NCI-H82 treated with DMSO at 0.1 percent for 48 hours (cell line): ENCODE measurements around the gene DNAI4.
"Not testable (repeated sequence)": the region's sequence is repeated elsewhere in the genome, so short reads cannot be mapped to it uniquely, and the experiment has no call there.

Experiments used
- DNase-seq: peaks from one replicate; lab custom pipeline; 2025; ENCODE audit not compliant: unreplicated experiment; lab: John Stamatoyannopoulos, UW

Gene DNAI4

DNA sequence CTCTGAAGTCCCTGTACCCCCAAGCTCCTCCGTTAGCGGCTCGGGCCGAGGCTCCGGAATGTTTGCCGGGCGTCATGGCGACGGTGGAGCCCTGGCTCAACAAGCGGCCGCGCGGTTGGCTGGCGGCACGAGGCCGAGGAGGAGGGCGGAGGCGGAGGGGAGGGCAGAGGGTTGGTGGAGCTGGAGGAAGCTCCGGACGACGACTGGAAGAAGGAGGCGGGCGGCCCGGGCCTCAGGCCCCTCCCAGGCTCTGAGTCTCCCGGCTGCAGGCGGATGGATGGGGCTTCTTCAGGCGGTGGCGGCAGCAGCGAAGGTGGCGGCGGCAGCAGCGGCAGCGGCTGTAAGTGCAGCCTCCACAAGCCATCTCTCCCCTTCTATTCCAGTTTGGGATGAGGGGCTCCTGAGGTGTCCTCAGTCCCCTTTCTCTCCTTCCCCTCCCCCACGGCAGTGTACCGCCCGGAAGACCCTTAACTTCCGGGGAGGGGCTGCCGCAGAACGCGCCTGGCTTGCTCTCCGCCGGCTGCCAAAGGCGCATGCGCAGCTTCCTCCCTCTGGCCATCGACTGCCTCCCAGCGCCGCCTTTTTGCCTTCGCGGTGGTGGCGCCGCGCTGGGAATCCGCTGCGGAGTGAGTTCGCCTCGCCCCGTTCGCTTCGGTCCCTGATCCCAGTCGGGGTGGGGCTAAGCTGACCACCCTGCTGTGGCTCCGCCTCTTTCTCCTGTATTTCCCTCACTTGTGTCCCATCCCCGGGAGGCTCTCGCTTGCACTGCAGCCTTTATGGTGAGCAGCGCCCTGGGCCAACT, at the start of gene DNAI4, which contains the start of gene MIER1:
TSS of gene DNAI4 (minus strand) at position 101 of the 802 bp plus-strand sequence. CDS start at position 76, 25 bp downstream.
TSS of gene MIER1 (plus strand) at position 235 of the 802 bp plus-strand sequence. CDS start at position 274, 39 bp downstream.
- DNase-seq, result peak; percentile 95

DNA sequence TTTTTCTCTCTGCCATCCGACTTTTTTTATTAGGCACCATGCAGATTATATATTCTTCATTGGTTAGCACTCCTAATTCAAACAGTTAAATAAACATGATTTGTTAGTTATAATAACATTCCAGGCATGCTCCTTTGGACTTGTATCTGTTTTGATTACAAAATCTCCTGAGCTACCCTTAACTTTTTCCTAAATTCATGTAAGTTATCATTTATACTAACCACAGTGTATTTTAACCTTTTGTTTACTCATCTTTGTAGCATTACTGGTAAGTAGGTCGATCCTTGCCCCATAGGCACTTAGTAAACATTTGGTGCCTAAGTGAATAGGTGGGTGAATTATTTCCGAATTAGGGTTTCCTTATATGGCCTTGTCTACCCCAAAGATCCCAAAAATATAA, 43.9 kb upstream of the DNAI4 start:
- no peak for DNase-seq

DNA sequence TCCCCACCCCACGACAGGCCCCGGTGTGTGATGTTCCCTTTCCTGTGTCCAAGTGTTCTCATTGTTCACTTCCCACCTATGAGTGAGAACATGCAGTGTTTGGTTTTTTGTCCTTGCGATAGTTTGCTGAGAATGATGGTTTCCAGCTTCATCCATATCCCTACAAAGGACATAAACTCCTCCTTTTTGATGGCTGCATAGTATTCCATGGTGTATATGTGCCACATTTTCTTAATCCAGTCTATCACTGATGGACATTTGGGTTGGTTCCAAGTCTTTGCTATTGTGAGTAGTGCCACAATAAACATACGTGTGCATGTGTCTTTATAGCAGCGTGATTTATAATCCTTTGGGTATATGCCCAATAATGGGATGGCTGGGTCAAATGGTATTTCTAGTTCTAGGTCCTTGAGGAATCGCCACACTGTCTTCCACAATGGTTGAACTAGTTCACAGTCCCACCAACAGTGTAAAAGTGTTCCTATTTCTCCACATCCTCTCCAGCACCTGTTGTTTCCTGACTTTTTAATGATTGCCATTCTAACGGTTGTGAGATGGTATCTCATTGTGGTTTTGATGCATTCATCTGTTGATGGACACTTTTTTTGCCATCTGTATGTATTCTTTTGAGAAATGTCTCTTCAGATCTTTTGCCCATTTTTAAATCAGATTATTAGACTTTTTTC, 41.7 kb upstream of the DNAI4 start:
- not testable (repeated sequence) for DNase-seq

GRCh38 chr1:66957938-66958337, 33.3 kb upstream of the DNAI4 start:
- no peak for DNase-seq

- no peak for DNase-seq
Observed at GRCh38 chr1:66954208-66954607, 29.6 kb upstream of the DNAI4 start.

DNA sequence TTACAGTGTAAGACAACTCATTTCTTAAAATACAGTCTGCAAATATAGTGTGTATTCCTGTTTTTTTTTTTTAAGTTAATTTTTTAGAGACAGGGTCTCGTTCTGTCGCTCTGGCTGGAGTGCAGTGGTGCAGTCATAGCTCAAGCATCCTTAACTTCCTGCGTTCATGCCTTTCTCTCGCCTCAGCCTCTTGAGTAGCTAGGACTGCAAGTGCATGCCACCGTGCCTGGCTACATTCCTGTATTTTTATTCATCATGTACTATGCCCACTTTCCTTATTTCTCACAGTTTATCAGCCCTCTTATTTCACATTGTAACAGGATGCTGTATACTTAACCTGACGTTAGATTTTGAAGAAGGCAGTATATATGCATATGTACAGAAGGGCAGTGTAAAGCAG, 26.9 kb upstream of the DNAI4 start:
- no peak for DNase-seq

DNA sequence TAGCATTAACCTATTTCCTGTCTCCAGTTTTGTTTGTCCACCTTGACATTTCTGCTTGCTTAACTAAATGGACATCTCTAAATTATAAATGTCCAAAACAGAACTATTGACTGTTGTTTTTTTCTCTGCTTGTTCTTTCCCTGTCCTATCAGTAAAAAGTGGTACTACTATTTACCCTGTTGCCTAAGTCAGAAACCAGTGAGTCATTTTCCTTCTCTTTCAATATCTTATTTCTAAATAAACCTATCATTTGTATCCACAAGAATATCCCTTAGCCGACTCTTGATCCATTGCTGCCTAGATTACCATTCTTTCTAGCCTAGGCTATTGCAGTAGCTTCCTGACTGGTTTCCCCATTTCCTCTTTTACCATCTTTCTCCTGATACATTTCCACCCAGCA, 22.6 kb upstream of the DNAI4 start:
- DNase-seq, result no peak

GRCh38 chr1:66945316-66945715, 20.7 kb upstream of the DNAI4 start:
- DNase-seq, result no peak

DNA sequence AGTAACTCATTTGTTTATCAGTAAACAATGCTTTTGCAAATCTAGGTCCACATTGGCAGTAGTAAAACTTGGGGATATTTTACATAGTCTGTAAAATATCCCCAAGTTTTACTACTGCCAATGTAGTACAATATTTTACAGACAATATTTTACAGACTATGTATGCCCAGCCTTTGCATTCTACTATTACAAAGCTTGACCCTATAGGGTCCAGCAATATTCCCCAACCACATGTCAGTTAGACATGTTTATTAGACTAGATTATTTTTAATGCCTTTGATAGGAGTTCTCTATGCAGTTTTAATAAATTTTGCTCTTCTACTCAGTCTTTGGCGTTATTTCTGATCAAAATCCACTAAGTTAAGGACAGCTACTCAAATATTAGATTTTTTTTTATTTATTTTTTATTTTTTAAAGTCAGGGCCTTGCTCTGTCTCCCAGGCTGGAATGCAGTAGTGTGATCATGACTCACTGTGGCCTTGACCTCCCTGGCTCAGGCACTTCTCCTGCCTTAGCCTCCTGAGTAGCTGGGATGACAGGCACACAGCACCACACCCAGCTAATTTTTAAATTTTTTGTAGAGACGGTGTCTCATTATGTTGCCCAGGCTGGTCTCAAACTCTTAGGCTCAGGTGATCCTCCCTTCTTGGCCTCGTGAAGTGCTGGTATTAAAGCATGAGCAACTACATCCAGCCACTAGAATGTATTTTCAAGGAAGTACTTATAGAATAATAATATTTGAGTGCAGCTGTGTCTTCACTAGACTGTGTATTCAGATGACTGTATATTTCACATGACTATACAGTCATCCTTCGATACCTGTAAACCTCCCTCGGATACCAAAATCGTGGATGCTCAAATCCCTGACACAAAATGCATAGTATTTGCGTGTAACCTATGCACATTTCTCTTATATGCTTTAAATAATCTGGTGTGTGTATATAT, 19.9 kb upstream of the DNAI4 start:
- DNase-seq, result no peak

- no peak for DNase-seq
Observed at GRCh38 chr1:66943361-66943969, 18.8 kb upstream of the DNAI4 start.

- DNase-seq, result no peak
Observed at GRCh38 chr1:66940981-66941380, 16.3 kb upstream of the DNAI4 start.

DNA sequence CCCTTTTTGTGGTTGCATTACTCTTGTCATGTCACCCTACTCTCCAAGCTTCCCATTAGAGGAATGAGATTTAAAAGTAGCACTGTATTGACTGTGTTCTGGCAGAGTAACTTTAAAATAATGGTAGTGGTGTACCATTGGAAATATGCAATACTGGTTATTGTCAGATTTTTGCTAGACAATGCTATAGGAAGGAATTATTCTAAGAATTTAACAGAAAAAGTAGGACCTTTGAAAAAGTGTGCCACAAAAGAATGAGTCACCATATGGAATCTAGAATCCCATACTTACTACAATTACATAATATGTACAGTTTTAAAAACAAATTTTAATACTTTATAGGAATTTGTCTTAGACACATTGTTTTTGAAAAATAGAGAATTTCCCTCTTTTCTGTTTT, 14.0 kb upstream of the DNAI4 start:
- no peak for DNase-seq

DNA sequence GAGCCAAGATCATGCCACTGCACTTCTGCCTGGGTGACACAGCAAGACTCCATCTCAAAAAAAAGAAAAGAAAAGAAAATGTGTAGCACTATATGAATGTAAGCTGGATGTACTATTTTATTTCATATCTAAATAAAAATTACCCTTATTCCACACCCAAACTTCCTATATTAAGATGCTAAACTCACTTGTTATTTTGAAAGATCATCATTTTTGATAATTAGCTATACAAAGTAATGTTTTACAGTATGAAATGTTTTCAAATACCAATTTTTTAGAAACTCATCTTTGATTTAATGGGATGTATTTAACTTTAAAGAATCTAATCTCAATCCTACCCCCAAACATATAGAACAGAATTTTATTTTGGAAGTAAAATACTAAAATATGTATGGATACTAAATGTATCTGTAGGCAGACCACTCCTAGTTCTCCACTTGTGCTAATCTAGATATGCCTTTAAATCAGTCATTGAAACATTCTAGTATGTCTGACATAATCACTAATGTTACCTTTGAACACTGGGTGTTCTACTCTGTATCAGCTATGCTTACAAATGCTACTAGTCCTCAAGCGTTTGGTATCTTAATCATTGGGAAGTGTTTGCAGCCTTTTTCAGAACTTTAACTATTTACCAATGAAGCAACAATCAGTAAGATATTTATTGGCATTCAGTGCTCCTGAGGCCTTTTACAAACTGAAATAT, 13.0 kb upstream of the DNAI4 start:
- no peak for DNase-seq

DNA sequence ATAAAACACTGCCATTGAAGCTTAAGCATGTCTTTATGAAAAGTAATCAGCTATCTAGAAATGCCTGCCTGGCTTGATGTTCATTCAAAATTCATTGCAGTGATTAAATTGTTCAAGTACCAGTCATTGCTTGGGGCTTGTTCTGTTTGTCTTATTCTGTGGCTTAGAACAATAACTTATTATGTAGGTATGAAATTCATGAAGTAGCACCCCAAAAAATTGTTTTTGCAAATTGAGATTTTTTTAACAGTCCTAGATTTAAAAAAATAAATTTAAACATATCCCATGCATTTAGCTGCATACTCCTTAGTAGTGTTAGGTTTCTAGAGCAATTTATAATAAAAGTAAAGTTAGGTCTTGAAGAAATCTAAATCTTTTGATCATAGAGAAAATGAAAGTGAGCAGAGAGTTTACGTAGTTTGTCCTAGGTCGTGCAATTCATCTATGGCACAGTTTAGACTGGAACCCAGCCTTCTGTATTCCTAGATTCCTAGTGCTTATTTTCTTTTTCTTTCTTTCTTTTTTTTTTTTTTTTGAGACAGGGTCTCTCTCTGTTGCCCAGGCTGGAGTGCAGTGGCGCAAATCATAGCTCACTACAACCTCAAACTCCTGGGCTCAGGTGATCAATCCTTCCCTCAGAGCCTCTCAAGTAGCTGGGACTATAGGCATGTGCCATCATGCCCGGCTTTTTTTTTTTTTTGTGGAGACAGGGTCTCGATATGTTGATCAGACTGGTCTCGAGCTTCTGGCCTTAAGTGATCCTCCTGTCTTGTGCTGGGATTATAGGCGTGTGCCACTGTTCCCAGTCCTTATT, 9.4 kb upstream of the DNAI4 start:
- no peak for DNase-seq

GRCh38 chr1:66932291-66932690, 7.6 kb upstream of the DNAI4 start:
- no peak for DNase-seq

GRCh38 chr1:66931590-66931989, 6.9 kb upstream of the DNAI4 start:
- DNase-seq, result no peak

GRCh38 chr1:66930823-66931174, 6.1 kb upstream of the DNAI4 start:
- no peak for DNase-seq

- peak; percentile 83 for DNase-seq
Observed at GRCh38 chr1:66929999-66930822, 5.6 kb upstream of the DNAI4 start.

- DNase-seq, result no peak
Observed at GRCh38 chr1:66929691-66929998, 5.0 kb upstream of the DNAI4 start.
